Ureter (tissue), 1 donor: Measurements from ENCODE around the gene VPS26C. TPM values are rescaled to one million over a fixed set of nuclear protein-coding genes. Genes with fewer than 3 reads are reported as not detected.
A peak's percentile ranks its signal among the peaks of the same experiment; 100 is the strongest.

ENCODE experiments used
- DNase-seq: peaks from one replicate; pipeline ENCODE4 v3.0.0-alpha.2; 2020; ENCODE audit warnings: low spot score
- total RNA-seq: library from RNA; stranded (reverse); gene quantifications from one replicate; pipeline ENCODE4 v1.2.4, GENCODE V29; 2023
- donor health status: DM: yes; HTN: yes; CAD: no.

VPS26C gene
- total RNA-seq, 1 donor from 2014 or later: 53.6 TPM

- no peak for DNase-seq
These were observed 64.7 kb downstream of the VPS26C start for GRCh38 chr21:37202221-37203110.

GRCh38 chr21:37200641-37201480 lies 66.3 kb downstream of the VPS26C start:
- DNase-seq: no peak

- no peak for DNase-seq
These were observed 67.8 kb downstream of the VPS26C start for GRCh38 chr21:37199057-37199924.

- no peak for DNase-seq
These were observed 69.4 kb downstream of the VPS26C start for GRCh38 chr21:37197746-37198145.

- no peak for DNase-seq
These were observed 70.3 kb downstream of the VPS26C start for GRCh38 chr21:37196847-37197246.

- DNase-seq: no peak
These were observed 71.5 kb downstream of the VPS26C start for GRCh38 chr21:37195610-37196009.

GRCh38 chr21:37195059-37195458 lies 72.1 kb downstream of the VPS26C start:
- DNase-seq: no peak

GRCh38 chr21:37193676-37194075 lies 73.5 kb downstream of the VPS26C start:
- no peak for DNase-seq

- no peak for DNase-seq
These were observed 74.1 kb downstream of the VPS26C start for GRCh38 chr21:37193006-37193405.

- DNase-seq: no peak
These were observed 75.1 kb downstream of the VPS26C start for GRCh38 chr21:37192019-37192418.

GRCh38 chr21:37188825-37189224 lies 78.3 kb downstream of the VPS26C start:
- no peak for DNase-seq

GRCh38 chr21:37186983-37187382 lies 80.2 kb downstream of the VPS26C start:
- DNase-seq: no peak

GRCh38 chr21:37184784-37185593 lies 82.1 kb downstream of the VPS26C start:
- no peak for DNase-seq

GRCh38 chr21:37183749-37184148 lies 83.4 kb downstream of the VPS26C start:
- no peak for DNase-seq

GRCh38 chr21:37182222-37182621 lies 84.9 kb downstream of the VPS26C start:
- DNase-seq: no peak

GRCh38 chr21:37181059-37181458 lies 86.1 kb downstream of the VPS26C start:
- DNase-seq: no peak

- DNase-seq: peak; percentile 60
These were observed 90.4 kb downstream of the VPS26C start for GRCh38 chr21:37176716-37177115.
